GF-D8 (cell line): Measurements from ENCODE around the gene EMID1.
A peak's percentile ranks its signal among the peaks of the same experiment; 100 is the strongest.
"Not testable (repeated sequence)": the region's sequence is repeated elsewhere in the genome, so short reads cannot be mapped to it uniquely, and the experiment has no call there.

Experiments used
- DNase-seq: peaks from one replicate; lab custom pipeline; 2025; lab: John Stamatoyannopoulos, UW

EMID1 gene

GRCh38 chr22:29211466-29211865 lies 5.8 kb downstream of the EMID1 start:
- DNase-seq: no peak

GRCh38 chr22:29212743-29213142 lies 7.0 kb downstream of the EMID1 start:
- no peak for DNase-seq

GRCh38 chr22:29213493-29213892 lies 7.8 kb downstream of the EMID1 start:
- DNase-seq: no peak

GRCh38 chr22:29214232-29214631 lies 8.5 kb downstream of the EMID1 start:
- DNase-seq: no peak

GRCh38 chr22:29215012-29215860 lies 9.5 kb downstream of the EMID1 start:
- DNase-seq: no peak

- DNase-seq: no peak
Measured at GRCh38 chr22:29216011-29216872, 10.5 kb downstream of the EMID1 start.

GRCh38 chr22:29216873-29217666 lies 11.4 kb downstream of the EMID1 start:
- peak; percentile 26 for DNase-seq

GRCh38 chr22:29217827-29218757 lies 12.4 kb downstream of the EMID1 start:
- no peak for DNase-seq

GRCh38 chr22:29218758-29219408 lies 13.2 kb downstream of the EMID1 start:
- no peak for DNase-seq

- DNase-seq: not testable (repeated sequence)
Measured at GRCh38 chr22:29219409-29219782, 13.7 kb downstream of the EMID1 start.

- DNase-seq: no peak
Measured at GRCh38 chr22:29219881-29220670, 14.4 kb downstream of the EMID1 start.

- DNase-seq: no peak
Measured at GRCh38 chr22:29224121-29224858, 18.6 kb downstream of the EMID1 start.

- no peak for DNase-seq
Measured at GRCh38 chr22:29224859-29225410, 19.2 kb downstream of the EMID1 start.

GRCh38 chr22:29225422-29226090 lies 19.9 kb downstream of the EMID1 start:
- no peak for DNase-seq

- no peak for DNase-seq
Measured at GRCh38 chr22:29226351-29226981, 20.8 kb downstream of the EMID1 start.

- no peak for DNase-seq
Measured at GRCh38 chr22:29230972-29231875, 25.5 kb downstream of the EMID1 start.
